Heart right ventricle (tissue), 16 donors: ENCODE data around the gene ERMARD. TPM values are rescaled to one million over a fixed set of nuclear protein-coding genes. Genes with fewer than 3 reads are reported as not detected.

ENCODE experiments used
- ATAC-seq, 8 donors: fragments of 200-7000 bp; cut with Tn5 transposase; one replicate each; pipeline ENCODE4 v1.9.1; 2020; ENCODE audit warnings: mild to moderate bottlenecking in 8 of 8, moderate library complexity in 8 of 8, moderate number of reproducible peaks in 1 of 8
- DNase-seq, 2 donors: peaks; one replicate each; pipeline ENCODE4 v3.0.0-alpha.2; 2020
- H3K27ac ChIP-seq, 10 donors: fragments of 200-600 bp; sonication (generic) in 2 of 10; one replicate each; pipeline versions ENCODE4 v1.5.0 to v1.8.0; 2020 to 2022; ENCODE audit warnings: mild to moderate bottlenecking in 3 of 10
- H3K27me3 ChIP-seq, 7 donors: fragments of 200-600 bp; one replicate each; pipeline ENCODE4 v1.8.0; 2021 to 2022; ENCODE audit warnings: mild to moderate bottlenecking in 2 of 7
- H3K36me3 ChIP-seq, 9 donors: fragments of 200-600 bp; sonication (generic) in 1 of 9; one replicate each; pipeline versions ENCODE4 v1.5.0 to v1.8.0; 2020 to 2022; ENCODE audit warnings: mild to moderate bottlenecking in 2 of 9
- H3K4me1 ChIP-seq, 9 donors: fragments of 200-600 bp; sonication (generic) in 1 of 9; one replicate each; pipeline versions ENCODE4 v1.5.0 to v1.8.0; 2020 to 2022; ENCODE audit warnings: mild to moderate bottlenecking in 4 of 9
- H3K4me3 ChIP-seq, 10 donors: fragments of 200-600 bp; sonication (generic) in 2 of 10; one replicate each; pipeline versions ENCODE4 v1.5.0 to v1.8.0; 2020 to 2022; ENCODE audit warnings: mild to moderate bottlenecking in 7 of 10, moderate library complexity in 2 of 10
- H3K9me3 ChIP-seq, 11 donors: fragments of 200-600 bp in 10 of 11; sonication (generic) in 2 of 11; one replicate each; pipeline versions ENCODE4 v1.5.0 to v1.8.0; 2013 to 2022; ENCODE audit warnings: mild to moderate bottlenecking in 2 of 11, control low read depth in 1 of 11, moderate library complexity in 1 of 11
- WGBS, 2 donors: extraction: QIAGEN DNeasy Blood & Tissue Kit; methylation state at CpG; one replicate each; pipeline ENCODE4 v1.1.7; 2013; ENCODE audit warnings: inconsistent platforms in 1 of 2; 5-methylcytosine and 5-hydroxymethylcytosine counted together
- intact Hi-C, 10 donors: fragments of 100-400 bp; cut with DNase I; formaldehyde crosslinking; loops; one replicate each; pipeline versions ENCODE4 v1.11.1 to v1.14.2; 2022
- polyA plus RNA-seq, 2 donors: library from polyadenylated mRNA; stranded (reverse); fragments of 200-250 nt; gene quantifications; one replicate each; pipeline ENCODE4 v1.2.3, GENCODE V29; 2013
- total RNA-seq, 10 donors: library from RNA; stranded (reverse); fragmentation: NEBNext Ultra II Directional in 3 of 10; extraction: Animal tissue kit (Norgen Biotek cat#: 25700) in 3 of 10; gene quantifications; one replicate each; pipeline versions ENCODE4 v1.2.1 to v1.2.4, GENCODE V29; 2021 to 2023
- TF ChIP-seq, protein P1 (sequence below), 9 donors: fragments of 200-600 bp; sonication (generic) in 2 of 9; IDR thresholded peaks; one replicate each; pipeline versions ENCODE4 v1.5.0 to v1.8.0; 2021 to 2022; ENCODE audit warnings: antibody characterized with exemption in 9 of 9, mild to moderate bottlenecking in 5 of 9, moderate library complexity in 1 of 9
- donor health status: Arrhythmogenic right ventricular cardiomyopathy.
- donor health status: ischemic (EF 13 %, LVEDD 7.1; RV severe dilation, severe dysfunction).
- donor health status: healthy with polysubstance abuse.
- donor health status: DM: no; HTN: yes; CAD: no.
- donor health status: DM: no; HTN: no; CAD: no.
- donor health status: ischemic (EF 25% LVEDD 6.9; RV normal size, moderate dysfunction).
- donor health status: ischemic (EF 25% LVEDD 5.7; RV mildly dilated, moderate dysfunction).
- donor health status: healthy.
- donor health status: DM: yes; HTN: yes; CAD: no.
- donor health status: Ischemic cardiomyopathy.
- donor health status: ischemic (EF 35%, LVEDD 5.7; RV mildly dilated, moderate dysfunction).
- donor health status: nonischemic (EF 11% LVEDD 7.7; RV severe dilation, severe dysfunction).
- donor health status: DM: yes; HTN: yes; CAD: no.
- donor health status: PGD.
- donor health status: ischemic (EF 29% LVEDD 5.4; RV normal size, mild dysfunction).
- donor health status: nonischemic (EF 23%, LVEDD 6.1; RV moderate dilation, normal function).

ERMARD gene
- total and polyA plus RNA-seq, 12 donors, result 7.5 to 38.5 (median 10.0) TPM

DNA sequence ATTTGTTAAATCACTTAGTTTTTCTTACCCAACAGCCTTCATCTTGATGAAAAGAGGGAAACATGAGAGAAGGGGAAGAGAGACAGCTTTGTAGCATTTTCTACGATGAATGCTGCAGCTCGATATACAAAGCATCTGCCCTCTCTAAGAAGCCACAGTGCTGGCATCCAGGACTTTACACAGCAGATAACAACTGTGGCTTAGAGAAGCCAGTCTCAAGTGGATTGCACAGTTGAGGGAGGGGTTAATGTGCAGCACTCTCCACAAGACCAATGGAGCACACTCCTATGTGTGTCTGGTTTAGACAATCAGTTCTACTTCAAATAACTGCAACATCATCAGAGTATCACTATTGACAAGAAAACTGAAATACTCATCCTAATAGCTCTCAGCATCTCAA is 43.6 kb upstream of the ERMARD start:
- Histone ChIP-seq H3K36me3 (peaks cover 0 to 93% (median 24%) of the 10 kb centered on the region in 9 donors), H3K4me3 (no peak overlapping the region), H3K4me1 (peaks cover 0 to 37% (median 24%) of the 10 kb centered on the region in 9 donors), H3K27ac (no peak overlapping the region), H3K9me3 (no peaks in the 10 kb centered on the region), H3K27me3 (no peaks in the 10 kb centered on the region)
- TF ChIP-seq, protein P1, sequence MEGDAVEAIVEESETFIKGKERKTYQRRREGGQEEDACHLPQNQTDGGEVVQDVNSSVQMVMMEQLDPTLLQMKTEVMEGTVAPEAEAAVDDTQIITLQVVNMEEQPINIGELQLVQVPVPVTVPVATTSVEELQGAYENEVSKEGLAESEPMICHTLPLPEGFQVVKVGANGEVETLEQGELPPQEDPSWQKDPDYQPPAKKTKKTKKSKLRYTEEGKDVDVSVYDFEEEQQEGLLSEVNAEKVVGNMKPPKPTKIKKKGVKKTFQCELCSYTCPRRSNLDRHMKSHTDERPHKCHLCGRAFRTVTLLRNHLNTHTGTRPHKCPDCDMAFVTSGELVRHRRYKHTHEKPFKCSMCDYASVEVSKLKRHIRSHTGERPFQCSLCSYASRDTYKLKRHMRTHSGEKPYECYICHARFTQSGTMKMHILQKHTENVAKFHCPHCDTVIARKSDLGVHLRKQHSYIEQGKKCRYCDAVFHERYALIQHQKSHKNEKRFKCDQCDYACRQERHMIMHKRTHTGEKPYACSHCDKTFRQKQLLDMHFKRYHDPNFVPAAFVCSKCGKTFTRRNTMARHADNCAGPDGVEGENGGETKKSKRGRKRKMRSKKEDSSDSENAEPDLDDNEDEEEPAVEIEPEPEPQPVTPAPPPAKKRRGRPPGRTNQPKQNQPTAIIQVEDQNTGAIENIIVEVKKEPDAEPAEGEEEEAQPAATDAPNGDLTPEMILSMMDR (IDR thresholded peaks at IDR 0.05), result no peak
- 41 to 57% methylated on average over 2 of the region's 2 CpGs for WGBS, 2 donors
- ATAC-seq (peak in 2 of 8 donors; percentile 25 to 48), DNase-seq (no peak)
- intact Hi-C loops, result no loop called here

DNA sequence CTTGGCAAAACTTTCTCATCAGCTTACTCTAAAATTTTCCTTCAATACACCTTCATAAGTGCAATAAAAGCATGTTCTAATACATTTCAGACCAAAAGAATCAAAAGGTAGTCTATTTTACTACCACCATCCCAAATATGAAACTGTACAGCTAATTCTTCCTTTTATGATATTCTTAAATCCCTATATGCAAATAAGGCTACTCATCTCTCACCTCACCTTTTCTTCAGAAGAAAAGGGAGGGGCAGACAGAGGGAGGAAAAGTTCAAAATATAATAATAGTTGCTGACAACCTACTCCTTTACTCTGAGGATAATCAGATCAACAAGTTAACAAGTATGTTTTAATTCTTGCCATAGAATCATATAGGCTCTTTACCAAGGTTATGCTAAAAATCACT is 42.1 kb upstream of the ERMARD start:
- no peak overlapping the region for H3K4me3 ChIP-seq
- H3K4me1 ChIP-seq, result peaks cover 0 to 21% (median 8%) of the 10 kb centered on the region in 9 donors
- peaks cover 0 to 98% (median 32%) of the 10 kb centered on the region in 9 donors for H3K36me3 ChIP-seq
- no peak overlapping the region for H3K27ac ChIP-seq
- H3K27me3 ChIP-seq, result no peaks in the 10 kb centered on the region
- DNase-seq (no peak), ATAC-seq (no peak)
- intact Hi-C loops, result no loop called here
- TF ChIP-seq, protein P1 (IDR thresholded peaks at IDR 0.05), result no peak
- H3K9me3 ChIP-seq, result no peaks in the 10 kb centered on the region

DNA sequence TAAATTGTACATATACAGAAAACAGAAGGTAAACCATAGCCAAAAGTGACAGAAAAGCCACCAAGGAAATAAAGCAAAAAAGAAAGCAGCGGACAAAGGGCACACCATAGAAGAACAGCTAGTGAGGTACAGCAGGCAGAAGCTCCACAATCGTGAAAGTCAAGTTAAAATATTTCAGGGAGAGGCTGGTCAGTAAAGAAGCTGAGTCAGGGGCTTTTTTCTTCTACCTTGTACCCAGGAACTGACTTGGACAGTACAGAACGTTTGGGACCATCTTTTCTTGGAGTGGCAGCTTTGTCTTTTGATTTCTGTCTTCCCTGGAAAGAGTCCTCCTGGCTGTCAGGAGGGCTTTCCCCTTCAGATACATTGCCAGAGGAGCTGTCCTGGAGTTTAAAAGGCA is 41.4 kb upstream of the ERMARD start:
- Histone ChIP-seq H3K4me1 (peaks cover 0 to 14% (median 2%) of the 10 kb centered on the region in 9 donors), H3K27ac (no peak overlapping the region), H3K9me3 (no peaks in the 10 kb centered on the region), H3K36me3 (peaks cover 0 to 98% (median 38%) of the 10 kb centered on the region in 9 donors), H3K4me3 (no peak overlapping the region), H3K27me3 (no peaks in the 10 kb centered on the region)
- intact Hi-C loops, result no loop called here
- 74 to 83% methylated on average over 3 of the region's 3 CpGs for WGBS, 2 donors
- TF ChIP-seq, protein P1 (IDR thresholded peaks at IDR 0.05), result no peak
- ATAC-seq (no peak), DNase-seq (no peak)

DNA sequence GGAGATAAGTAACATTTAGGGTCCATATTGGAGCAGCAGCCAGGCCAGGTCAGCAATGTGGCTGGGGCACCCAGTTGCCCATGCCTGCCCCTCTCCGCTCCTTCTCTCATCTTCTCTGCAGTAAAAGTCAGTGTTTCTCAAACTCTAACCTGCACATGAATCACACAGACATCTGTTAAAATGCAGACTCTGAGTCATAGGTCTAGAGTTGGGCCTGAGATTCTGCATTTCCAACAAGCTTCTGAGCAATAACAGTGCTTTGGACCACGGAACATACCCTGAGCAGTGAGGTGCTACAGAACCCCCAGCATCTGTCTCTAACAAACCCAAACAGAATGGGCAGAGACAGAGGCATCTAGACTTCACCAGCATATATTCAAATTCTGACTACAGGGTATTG is 37.2 kb upstream of the ERMARD start:
- TF ChIP-seq, protein P1 (IDR thresholded peaks at IDR 0.05), result no peak
- 98% methylated on average over 2 of the region's 2 CpGs for WGBS, 2 donors
- H3K4me1 ChIP-seq, result peaks cover 0 to 4% (median 0%) of the 10 kb centered on the region in 9 donors
- no peaks in the 10 kb centered on the region for H3K27me3 ChIP-seq
- intact Hi-C loops, result no loop called here
- DNase-seq (no peak), ATAC-seq (no peak)
- H3K36me3 ChIP-seq, result peaks cover 0 to 98% (median 38%) of the 10 kb centered on the region in 9 donors
- H3K4me3 ChIP-seq, result no peak overlapping the region
- no peaks in the 10 kb centered on the region for H3K9me3 ChIP-seq
- no peak overlapping the region for H3K27ac ChIP-seq
